Activated CD4-positive, alpha-beta T cell treated with anti-CD3 and anti-CD28 coated beads, Interleukin-2, amount 50 U/mL, for 1 hour (primary cell): Measurements from ENCODE around the gene CTNNBL1.

Experiments used
- DNase-seq: peaks from one replicate; pipeline ENCODE4 v3.0.0-alpha.2; 2020

The CTNNBL1 gene

DNA sequence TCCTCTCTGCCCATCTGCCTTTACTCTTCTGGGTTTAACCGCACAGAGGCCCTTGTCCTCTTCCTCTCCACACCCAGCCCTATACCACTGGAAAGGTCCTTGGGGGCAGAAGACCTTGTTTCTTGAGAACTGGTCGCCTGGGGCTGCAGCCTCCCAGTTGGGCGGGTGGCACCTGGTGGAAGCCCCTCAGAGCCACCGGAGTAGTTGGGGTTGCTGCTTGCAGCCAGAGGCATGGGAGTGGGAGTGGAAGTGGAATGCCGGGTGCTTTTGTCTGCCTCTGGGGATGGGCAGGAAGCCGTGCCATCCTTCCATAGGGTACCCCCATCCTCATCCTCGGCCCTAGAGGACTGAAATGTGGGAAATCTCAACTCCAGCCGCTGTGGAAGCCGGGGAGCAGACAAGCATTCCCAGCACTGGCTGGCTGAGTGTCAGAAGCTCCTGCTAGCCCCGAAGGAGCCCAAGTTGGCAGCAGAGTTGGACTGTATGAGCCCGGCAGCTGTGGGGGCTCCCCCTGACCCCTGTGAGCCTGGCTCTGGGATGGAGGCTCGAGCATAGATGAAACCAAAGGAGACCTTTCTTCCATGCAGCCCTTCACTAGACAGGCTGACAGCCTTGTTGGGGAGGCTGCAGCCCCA is 210.3 kb downstream of the CTNNBL1 start:
- DNase-seq = no peak

DNA sequence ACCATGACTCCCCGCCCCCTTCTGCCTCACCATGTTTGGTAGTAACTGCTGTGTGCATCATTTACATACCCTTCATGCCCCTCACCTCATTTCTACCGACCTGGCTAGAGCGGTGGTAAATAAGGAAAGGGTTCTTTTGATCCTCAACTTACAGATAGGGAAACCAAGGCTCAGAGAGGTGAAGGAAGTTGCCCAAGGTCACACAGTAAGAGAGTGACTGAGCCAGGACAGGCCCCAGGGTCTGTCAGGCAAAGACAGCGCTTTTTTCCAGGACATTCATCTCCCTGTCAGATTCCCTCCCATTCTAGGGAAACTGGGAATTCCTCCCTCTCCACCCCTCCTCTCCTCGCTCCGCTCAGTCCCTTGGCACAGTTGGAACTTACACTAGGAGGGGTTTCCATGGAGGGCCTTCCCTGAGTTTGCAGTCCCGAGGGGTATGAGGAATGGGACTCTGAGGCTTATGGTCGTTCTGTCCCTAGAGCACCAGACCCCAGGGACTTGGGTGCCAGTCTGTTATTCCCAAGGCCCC is 211.1 kb downstream of the CTNNBL1 start:
- DNase-seq = no peak

DNA sequence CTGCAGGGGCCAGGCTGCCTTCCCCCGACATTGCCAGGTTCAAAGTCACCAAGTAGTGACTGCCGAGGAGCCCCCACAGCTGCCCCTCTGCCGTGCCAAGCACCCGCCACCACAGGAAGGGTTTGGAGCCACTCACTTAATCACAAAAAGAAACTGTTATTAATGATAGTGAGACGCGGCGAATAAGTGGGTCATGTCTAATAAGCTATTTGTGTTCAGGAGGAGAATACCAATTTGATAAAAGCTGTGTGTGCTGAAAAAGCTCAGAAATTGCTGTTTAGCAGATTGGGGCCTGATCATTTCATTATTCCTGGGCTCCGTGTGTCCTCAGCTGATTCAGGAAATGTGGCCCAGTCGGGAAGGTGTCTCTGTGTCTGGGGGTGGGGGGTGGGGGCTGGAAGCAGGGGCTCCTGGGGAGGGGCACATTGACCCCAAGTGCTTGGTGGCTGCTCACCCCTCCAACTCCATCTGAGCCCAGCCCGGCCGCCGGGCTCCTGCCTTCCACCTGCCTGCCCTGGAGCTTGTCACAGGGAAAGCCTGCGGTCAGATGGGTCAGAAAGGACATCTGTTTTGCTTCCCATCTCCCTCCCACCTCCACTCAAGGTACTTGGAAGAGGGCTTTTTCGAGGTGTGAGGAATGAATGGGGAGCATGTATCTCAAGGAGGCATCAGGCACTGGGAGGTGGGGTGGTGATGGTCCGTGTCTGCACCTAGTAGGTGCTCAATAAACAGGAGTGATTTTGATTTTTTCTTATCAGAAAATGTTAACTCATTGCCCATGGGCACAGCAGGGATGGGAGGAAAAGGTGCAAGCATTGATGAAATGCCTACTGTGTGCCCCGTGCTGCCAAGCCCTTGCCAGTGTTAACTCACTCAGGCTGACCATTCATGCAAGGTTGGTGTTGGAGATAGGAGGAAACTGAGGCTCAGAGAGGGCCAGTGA is 212.1 kb downstream of the CTNNBL1 start:
- no peak for DNase-seq

DNA sequence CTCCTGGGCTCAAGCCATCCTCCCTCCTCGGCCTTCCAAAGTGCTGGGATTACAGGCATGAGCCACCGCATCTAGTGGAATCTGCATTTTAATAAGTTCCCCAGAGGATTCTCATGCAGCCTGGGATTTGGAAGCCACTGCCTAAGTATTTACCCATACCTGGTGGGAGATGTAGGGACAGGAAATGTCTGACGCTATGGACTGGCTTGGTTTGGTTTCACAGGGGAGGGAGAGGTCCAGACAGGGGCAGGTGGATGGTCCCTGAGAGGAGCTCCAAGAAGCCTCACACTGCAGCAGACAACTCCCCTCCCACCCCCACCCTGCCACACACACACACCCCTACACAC is 213.5 kb downstream of the CTNNBL1 start:
- no peak for DNase-seq

DNA sequence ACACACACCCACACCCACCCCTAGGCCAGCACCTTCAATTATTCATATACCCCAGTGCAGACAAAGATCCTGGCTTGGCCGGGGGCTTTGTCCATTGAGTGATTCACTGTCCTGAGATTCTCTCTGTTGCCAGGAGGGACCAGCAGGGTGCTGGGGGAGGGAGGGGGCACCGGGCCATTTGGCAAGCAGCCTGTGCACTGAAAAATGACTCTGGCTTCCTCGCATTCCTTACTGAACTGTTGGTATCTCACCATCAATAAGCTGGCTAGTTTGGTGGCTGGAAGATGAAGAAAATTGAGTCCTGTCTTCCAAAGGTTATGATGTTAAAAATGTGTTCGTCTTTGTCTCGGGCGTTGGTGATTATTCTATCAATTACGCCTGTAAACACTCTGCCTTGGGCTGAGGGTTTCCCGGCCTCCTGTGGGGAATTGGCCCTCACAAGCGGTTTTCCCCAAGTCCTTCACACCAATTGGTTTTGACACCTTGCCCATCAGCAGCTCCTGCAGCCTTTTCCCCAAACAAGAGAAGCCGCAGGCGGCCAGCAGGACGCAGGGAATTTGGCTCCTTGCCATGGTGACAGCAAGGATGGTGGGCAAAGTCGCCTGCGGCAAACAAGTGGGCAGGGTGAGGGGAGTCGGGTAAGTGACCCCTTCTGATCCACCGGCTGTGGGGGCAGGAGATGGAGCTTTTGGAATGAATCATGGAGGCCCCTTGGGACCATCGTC is 214.0 kb downstream of the CTNNBL1 start:
- DNase-seq = no peak

DNA sequence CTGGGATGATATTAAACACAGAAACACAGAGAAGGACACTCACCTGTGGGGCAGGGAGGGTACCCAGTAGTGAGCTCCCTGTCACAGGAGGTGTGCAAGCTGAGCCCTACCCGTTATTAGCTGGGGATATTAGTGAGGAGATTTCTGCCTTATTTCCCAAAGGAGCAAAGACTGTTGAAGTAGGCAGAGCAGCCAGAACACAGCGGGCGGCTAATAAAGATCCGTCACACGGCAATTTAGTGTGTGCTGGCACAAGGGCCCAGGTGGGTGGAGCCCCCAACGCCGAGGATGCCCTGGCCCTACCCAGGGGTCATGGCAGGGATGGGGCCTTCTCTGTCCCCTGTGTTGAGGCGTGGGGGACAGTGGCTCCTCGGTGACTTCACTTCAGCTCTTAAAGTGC is 217.4 kb downstream of the CTNNBL1 start:
- DNase-seq = no peak

DNA sequence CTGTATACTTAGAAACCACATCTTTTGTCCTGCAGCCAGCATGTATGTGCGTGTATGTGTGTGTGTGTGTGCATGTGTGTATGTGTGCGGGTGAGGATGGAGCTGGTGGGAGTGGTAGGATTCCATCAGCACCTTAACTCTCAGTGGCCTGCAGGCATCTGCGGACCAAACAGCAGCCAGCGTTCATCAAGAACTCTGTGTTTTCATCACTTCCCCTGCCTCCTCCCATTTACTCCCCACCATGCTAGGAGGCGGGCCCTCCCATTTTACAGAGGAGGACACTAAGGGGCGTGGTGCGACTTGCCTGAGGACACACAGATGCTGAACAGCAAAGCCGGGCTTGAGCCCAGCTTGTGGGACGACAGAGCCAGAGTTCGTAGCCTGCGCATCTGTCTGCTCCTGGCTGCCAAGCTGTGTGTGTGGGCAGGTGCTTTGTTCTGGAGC is 218.0 kb downstream of the CTNNBL1 start:
- DNase-seq = no peak

DNA sequence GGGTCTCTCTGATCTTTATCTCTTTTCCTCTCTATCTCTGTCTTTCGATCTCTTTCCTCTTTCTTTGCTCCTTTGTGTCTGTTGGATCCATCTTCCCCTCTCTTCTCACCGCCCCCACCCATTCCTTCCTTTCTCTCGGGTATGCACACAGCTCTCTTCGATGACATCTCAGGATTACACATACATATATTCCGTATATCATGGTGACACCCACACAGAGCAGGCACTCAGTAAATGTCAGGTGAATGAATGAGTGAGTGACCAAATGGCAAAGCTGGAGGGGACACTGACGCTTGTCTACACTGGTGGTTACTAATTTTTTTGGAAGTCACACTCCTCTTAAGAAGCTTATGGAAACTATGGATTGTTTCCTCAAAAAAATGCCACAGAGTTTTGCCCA is 219.0 kb downstream of the CTNNBL1 start:
- no peak for DNase-seq

DNA sequence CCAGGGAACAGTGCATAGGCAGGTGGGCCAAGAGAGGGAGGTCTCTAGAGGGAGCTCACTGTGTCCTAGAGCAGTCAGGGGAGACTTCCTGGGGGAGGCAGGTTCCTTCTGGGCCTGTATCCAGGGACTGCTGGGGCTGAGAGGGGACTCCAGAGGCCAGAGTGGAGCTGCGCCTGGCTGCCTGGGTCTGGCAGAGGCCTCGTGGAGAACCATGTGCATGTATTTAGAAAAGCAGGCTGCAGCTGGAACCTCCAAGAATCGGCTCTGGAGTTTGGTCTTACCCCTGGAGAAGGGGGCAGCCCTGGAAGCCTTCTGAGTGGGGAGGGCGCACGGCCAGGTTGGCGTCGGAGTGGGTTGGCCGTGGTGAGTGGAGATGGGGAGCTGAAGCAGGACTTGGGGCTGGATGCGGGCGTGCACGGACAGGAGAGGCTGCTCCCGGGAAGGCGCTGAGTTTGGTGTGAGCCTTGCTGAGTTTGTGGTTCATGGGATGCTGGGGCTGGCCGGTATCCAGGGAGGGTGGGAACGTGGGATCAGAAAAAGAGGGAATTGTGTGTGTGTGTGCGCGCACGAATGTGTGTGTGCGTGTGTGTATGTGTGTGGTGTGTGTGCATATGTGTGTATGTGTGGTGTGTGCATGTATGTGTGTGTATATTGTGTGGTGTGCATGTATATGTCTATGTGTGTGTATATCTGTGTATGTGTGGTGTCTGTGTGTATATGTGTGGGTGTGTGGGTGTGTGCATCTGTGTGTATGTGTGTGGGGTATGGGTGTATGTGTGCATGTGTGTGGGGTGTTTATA is 219.9 kb downstream of the CTNNBL1 start:
- DNase-seq = no peak

DNA sequence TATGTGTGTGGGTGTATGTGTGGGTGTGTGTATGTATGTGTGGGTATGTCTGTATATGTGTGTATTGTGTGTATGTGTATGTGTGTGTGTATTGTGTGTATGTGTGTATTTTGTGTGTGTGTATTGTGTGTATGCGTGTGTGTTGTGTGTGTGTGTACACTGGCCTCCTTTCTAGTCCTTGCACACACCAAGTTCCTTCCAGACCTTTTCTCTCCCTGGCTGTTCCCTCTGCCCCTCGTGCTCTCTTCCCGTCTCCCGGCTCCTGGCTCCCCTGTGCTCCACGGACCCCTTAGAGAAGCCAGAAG is 220.5 kb downstream of the CTNNBL1 start:
- no peak for DNase-seq

DNA sequence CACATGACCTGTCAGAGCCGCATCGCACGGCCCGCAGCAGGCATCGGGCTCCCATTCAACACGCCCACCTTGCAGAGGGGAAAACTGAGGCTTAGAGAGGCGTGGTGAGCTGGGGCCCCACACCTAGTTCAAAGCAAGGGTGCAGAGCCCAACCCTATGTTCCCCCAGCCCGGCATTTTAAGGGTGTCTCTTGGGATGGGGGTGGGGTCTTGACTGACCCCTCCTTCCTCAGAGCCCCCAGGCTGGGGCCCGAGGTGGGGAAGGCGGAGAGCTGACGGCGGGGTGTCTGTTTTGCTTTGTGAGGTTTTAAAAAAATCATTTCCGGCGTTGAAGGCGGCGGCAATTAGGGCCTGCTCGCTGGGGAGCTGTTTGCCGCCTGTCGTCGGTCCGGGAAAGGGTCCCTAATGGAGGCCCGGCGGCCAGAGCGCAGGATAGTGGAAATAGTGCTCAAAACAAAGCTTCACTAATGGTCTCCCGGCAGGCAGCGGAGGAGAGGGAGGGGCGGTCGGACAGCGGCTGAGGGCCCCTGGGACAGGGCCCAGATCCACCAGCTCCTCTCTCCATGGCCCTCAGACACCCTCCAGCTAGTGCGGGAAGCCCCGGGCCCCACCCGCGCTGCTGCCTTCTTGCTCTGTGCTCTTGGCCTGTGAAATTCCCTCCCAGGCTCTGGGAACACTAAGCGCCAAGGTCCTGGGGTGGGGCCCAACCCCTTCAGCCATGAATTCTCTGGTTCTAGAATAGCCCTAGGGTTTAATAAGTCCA is 221.0 kb downstream of the CTNNBL1 start:
- DNase-seq = peak; percentile 6

DNA sequence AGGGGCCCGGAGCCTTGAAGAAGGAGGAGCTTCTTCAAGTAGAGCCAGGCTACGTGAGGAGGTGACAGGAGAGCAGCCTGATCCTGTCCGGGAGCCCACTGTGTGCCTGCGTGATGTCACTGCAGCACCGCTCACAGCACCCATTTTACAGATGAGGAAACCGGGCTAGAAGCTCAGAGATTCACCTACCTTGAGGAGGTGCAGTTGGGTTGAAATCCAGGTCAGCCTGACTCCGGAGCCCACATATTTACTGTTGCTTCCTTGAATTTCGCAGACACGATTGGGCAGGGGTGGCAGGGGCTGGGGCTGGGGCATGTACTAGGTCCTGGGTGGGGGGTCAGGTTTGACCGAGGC is 221.6 kb downstream of the CTNNBL1 start:
- no peak for DNase-seq

DNA sequence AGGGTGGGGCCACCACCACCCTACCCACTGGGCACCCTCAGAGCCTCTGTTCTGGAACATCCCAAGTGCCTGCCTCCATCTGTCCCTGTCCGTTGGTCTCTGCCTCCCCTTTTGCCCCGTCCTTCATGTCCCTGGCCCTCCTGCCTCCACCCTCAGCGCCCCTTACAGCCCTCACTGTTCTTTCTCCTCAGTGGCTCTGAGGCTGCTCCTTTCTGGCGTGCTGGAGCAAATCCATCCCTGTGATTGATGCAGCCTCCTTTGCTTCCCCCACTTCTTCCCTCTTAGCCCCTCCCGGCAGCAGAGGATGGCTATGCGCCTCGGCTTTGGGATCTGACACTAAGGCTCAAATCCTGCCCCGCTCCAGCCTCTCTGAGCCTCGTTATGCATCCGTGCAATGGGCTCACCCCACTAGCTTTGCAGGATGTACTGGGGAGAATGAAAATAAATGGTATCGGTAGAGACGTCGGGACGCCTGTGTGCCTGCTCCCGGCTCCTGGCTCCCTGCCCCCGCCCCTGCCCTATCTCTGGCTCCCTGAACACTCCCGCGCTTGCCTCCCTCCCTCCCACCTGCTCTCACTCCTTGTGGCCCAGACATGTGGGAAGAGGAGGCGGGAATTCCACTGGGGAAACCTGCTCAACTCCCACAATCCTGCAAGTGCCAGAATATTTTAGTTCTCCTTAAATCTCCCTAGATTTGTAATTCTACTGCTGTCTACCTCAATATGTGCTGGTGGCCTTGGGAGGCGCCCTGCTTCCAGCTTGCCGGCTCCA is 222.2 kb downstream of the CTNNBL1 start:
- DNase-seq = no peak

DNA sequence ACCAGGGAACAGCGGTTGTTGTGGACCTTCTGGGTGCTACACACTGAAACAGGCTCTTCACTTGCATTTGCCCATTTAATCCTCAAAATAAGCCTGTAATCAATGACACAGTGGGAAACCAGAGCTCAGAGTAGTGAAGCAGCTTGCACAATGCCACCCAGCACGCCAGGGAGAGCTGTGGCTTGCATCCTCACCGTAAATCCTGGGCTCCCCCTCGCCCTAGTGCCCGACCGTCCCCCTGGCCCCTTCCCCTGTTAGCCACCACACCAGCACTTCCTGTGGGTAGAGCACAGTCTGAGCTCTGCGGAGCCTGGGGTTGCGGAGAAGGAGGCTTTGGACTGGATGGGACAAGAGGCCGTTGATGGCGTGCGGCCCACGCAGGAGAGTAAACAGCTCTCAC is 223.6 kb downstream of the CTNNBL1 start:
- DNase-seq = no peak

DNA sequence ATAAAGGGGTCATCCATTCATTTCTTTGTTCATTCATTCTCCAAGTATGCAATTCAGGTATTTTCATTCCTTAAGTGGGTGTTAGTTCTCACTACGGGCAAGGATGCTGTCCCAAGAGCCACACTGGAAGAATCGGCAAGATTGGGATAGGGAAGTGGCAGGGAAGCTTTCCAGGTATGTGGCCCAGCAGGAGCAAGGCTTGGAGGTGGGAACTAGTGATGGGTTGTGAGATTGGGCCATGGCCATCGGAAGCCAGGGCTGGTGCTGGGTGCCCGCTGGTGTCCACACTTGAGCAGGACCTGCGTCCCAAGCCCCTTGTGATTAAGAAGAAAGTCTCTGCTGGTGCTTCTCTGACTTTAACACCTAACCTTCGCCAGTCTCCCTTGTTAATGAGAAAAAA is 224.2 kb downstream of the CTNNBL1 start:
- DNase-seq = no peak

DNA sequence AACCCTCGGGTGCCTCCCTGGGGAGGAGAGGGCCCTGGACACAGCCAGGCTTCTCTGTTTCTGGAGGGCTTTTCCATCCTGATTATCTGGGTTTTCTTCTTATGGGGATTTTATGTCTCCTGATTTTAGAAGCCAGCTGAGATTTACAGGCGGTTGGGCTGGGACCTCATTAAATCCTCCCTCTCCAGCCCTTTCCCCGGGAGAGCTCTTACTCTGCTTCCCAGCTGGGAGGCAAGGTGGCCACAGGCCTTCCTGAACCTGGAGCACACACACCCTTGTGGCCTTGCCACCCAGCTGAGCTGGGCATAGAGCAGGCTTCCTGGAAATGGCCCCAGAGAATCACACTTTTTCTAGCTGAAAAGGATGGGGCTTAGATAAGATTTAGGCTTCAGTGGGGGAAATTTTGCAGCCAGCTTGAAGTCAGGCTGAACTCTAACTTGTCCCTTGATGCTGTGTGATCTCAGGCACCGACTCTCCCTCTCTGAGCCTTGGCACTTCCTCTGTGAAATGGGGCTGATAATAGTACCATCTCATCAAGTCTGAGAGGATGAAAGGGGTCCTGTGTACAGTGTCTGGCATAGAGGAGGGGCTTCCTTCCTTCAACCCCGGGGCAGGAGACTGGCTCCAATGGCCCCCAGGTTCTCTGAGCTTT is 225.7 kb downstream of the CTNNBL1 start:
- DNase-seq = no peak

DNA sequence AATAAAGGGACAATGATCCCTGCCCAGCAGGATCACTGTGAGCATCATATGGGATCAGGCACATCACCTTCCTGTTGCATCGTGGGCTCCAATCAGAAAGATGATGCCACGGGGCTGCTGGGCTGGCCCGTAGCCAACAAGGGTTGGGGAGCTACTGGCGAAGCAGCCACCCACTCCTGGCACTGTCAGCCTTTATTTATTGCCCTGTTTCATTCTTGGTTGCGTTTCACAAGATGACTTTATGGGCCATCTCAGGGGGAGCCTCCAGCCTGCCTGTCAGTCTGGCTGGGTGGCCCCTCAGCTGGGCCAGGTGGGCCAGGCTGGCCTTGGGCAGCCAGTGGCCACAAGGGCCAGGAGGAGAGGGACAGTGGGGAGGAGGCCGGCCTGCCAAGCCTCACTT is 226.4 kb downstream of the CTNNBL1 start:
- no peak for DNase-seq

DNA sequence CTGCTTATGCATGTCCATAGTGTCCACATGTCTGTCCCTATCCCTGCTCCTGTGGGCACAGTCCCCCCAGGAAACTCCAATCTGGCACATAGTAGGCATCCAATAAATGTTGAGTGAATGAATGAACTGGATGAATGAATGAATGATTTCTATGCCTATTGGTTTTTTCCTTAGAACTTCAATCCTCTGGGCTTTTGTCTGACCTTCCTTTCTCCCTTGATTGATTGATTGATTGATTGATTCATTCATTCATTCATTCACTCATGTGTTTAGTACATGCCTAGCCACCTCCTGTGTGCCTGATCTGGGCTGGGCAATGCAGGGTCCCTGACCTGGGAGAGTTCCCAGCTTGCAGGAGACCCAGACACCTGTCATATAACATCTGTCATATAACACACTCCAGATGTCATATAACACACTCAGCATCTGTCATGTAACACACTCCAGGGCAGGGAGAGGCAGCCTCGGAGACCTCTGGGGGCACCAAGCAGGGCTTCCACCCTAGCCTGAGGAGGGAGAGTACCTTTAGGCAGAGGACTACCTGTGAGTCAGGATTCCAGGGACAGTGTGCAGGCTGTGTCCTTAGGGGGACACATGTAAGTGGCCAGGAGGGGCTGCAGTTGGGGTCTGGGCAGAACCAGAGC is 227.0 kb downstream of the CTNNBL1 start:
- no peak for DNase-seq

DNA sequence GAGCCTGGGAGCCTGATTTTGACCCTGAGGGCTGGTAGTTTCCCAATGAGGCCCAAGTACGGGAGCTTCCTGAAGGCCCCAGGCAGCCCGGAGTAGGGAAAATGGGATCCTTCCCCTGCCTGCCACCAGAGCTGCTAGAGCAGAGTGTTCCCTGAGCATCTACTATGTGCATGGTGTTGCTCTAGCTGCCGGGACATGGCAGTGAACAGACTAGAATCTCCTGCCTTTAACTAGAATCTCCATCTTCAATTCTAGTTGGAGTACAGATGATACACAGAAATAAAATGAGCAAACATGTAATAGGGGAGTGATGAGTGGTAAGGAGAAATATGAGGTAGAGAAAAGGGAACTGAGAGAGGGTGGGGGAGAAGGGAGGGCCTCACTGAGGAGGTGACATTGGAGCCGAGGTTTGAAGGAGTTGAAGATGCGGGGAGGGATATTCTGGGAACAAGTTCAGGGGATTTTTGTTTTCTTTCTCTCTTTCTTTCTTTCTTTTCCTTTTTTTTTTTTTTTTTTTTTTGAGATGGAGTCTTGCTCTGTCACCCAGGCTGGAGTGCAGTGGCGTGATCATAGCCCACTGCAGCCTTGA is 227.6 kb downstream of the CTNNBL1 start:
- no peak for DNase-seq
